ENCODE measurements around the gene RIPK1.

DNA sequence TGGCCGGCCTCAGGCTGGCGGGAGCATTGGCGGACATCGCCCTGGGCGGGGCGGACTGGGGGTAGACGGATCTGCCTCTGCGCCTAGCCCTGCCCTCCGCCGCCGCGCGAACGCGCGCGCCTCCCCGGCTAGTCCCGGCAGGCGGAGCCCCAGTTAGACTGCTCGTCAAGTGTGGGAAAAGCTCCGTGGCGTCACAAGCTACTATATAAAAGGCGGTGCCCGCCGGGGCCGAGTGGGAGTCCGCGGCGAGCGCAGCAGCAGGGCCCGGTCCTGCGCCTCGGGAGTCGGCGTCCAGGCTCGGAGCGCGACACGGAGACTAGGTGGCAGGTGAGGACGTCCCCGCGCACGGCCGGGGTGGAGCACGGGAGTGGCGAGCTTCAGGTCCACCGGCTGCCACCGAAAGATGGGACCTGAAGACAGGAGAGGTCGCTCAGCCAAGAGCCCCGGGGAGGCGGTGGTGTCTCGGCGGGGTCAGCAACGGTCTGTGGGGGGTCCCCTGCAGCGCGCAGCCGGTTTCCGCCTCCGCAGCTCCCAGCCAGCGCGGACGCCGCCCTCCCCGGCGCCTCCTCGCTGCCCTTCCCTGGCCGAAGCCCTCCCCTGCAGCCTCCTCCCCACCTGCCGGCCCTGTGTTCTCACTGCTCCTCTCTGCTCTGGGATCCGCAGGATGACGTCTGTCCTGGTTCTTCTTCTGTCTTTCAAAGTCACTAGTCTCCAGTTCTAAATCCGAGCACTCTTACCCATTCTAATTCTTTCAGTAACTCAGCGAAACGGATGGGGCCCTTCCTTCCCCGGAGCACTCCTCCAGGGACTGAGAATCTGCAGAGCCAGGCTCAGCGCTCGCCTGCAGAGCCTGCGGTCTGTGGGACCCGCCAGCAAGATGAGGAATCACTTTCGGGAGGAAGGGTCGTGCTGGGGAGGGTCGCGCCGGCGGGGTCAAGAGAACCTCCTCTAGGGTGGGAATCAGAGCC lies 4.3 kb upstream of the RIPK1 start:
- TF ChIP-seq POLR2AphosphoS5 (IDR thresholded peaks at IDR 0.05; ENCODE audit: low read depth) (peak; percentile 47; the same call in 1 of the 2 replicates), GABPA (IDR thresholded peaks at IDR 0.05; ENCODE audit: low read depth) (no peak)
- TF ChIP-seq, protein P1, sequence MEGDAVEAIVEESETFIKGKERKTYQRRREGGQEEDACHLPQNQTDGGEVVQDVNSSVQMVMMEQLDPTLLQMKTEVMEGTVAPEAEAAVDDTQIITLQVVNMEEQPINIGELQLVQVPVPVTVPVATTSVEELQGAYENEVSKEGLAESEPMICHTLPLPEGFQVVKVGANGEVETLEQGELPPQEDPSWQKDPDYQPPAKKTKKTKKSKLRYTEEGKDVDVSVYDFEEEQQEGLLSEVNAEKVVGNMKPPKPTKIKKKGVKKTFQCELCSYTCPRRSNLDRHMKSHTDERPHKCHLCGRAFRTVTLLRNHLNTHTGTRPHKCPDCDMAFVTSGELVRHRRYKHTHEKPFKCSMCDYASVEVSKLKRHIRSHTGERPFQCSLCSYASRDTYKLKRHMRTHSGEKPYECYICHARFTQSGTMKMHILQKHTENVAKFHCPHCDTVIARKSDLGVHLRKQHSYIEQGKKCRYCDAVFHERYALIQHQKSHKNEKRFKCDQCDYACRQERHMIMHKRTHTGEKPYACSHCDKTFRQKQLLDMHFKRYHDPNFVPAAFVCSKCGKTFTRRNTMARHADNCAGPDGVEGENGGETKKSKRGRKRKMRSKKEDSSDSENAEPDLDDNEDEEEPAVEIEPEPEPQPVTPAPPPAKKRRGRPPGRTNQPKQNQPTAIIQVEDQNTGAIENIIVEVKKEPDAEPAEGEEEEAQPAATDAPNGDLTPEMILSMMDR (IDR thresholded peaks at IDR 0.05; ENCODE audit: insufficient read depth, low read length), result no peak
- TF ChIP-seq, protein P2, sequence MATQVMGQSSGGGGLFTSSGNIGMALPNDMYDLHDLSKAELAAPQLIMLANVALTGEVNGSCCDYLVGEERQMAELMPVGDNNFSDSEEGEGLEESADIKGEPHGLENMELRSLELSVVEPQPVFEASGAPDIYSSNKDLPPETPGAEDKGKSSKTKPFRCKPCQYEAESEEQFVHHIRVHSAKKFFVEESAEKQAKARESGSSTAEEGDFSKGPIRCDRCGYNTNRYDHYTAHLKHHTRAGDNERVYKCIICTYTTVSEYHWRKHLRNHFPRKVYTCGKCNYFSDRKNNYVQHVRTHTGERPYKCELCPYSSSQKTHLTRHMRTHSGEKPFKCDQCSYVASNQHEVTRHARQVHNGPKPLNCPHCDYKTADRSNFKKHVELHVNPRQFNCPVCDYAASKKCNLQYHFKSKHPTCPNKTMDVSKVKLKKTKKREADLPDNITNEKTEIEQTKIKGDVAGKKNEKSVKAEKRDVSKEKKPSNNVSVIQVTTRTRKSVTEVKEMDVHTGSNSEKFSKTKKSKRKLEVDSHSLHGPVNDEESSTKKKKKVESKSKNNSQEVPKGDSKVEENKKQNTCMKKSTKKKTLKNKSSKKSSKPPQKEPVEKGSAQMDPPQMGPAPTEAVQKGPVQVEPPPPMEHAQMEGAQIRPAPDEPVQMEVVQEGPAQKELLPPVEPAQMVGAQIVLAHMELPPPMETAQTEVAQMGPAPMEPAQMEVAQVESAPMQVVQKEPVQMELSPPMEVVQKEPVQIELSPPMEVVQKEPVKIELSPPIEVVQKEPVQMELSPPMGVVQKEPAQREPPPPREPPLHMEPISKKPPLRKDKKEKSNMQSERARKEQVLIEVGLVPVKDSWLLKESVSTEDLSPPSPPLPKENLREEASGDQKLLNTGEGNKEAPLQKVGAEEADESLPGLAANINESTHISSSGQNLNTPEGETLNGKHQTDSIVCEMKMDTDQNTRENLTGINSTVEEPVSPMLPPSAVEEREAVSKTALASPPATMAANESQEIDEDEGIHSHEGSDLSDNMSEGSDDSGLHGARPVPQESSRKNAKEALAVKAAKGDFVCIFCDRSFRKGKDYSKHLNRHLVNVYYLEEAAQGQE (IDR thresholded peaks at IDR 0.05; ENCODE audit: insufficient replicate concordance, low read depth), result no peak
